Measurements from ENCODE around the gene KBTBD12.
"Not testable (repeated sequence)": the region's sequence is repeated elsewhere in the genome, so short reads cannot be mapped to it uniquely, and the experiment has no call there.

KBTBD12 gene

GRCh38 chr3:127886231-127886955 is 28.6 kb upstream of the KBTBD12 start:
- no peak for TF ChIP-seq CTCF (IDR thresholded peaks at IDR 0.05; ENCODE audit: extremely low read depth, missing control alignments)
- DNase-seq (ENCODE audit: low spot score) = no peak

- TF ChIP-seq CTCF (IDR thresholded peaks at IDR 0.05; ENCODE audit: extremely low read depth, missing control alignments) = no peak
- DNase-seq (ENCODE audit: low spot score) = no peak
Measured at GRCh38 chr3:127886956-127887231, 28.1 kb upstream of the KBTBD12 start.

GRCh38 chr3:127887321-127887720 is 27.7 kb upstream of the KBTBD12 start:
- TF ChIP-seq CTCF (IDR thresholded peaks at IDR 0.05; ENCODE audit: extremely low read depth, missing control alignments) = no peak
- no peak for DNase-seq (ENCODE audit: low spot score)

GRCh38 chr3:127888156-127888555 is 26.9 kb upstream of the KBTBD12 start:
- TF ChIP-seq CTCF (IDR thresholded peaks at IDR 0.05; ENCODE audit: extremely low read depth, missing control alignments) = no peak
- DNase-seq (ENCODE audit: low spot score) = no peak

- no peak for DNase-seq (ENCODE audit: low spot score)
- TF ChIP-seq CTCF (IDR thresholded peaks at IDR 0.05; ENCODE audit: extremely low read depth, missing control alignments) = no peak
Measured at GRCh38 chr3:127888564-127889107, 26.4 kb upstream of the KBTBD12 start.

- TF ChIP-seq CTCF (IDR thresholded peaks at IDR 0.05; ENCODE audit: extremely low read depth, missing control alignments) = no peak
- no peak for DNase-seq (ENCODE audit: low spot score)
Measured at GRCh38 chr3:127889461-127889863, 25.6 kb upstream of the KBTBD12 start.

GRCh38 chr3:127889976-127890650 is 24.9 kb upstream of the KBTBD12 start:
- no peak for DNase-seq (ENCODE audit: low spot score)
- TF ChIP-seq CTCF (IDR thresholded peaks at IDR 0.05; ENCODE audit: extremely low read depth, missing control alignments) = no peak

GRCh38 chr3:127890651-127891290 is 24.3 kb upstream of the KBTBD12 start:
- not testable (repeated sequence) for DNase-seq (ENCODE audit: low spot score)
